IPS DF 6.9 (cell line): Measurements from ENCODE around the gene S100A13.
"Not testable (repeated sequence)": the region's sequence is repeated elsewhere in the genome, so short reads cannot be mapped to it uniquely, and the experiment has no call there.

Experiments
- DNase-seq: peaks from one replicate; pipeline ENCODE4 v3.0.0-alpha.2; 2013; ENCODE audit warnings: low read depth, low spot score
- H3K27ac ChIP-seq: one replicate; pipeline ENCODE4 v1.5.1; 2013; ENCODE audit warnings: low read length, control low read depth
- H3K27me3 ChIP-seq: 2 replicates; pipeline ENCODE4 v1.6.1; 2013; ENCODE audit warnings: mild to moderate bottlenecking, low read length; ENCODE audit not compliant: control insufficient read depth, insufficient read depth
- H3K36me3 ChIP-seq: 2 replicates; pipeline ENCODE4 v1.6.1; 2013; ENCODE audit warnings: low read length; ENCODE audit not compliant: control insufficient read depth, insufficient read depth
- H3K4me1 ChIP-seq: 2 replicates; pipeline ENCODE4 v1.6.1; 2013; ENCODE audit warnings: low read length; ENCODE audit not compliant: control insufficient read depth, insufficient read depth
- H3K4me3 ChIP-seq: 2 replicates; pipeline ENCODE4 v1.5.1; 2013; ENCODE audit warnings: mild to moderate bottlenecking, low read length
- H3K9me3 ChIP-seq: 2 replicates; pipeline ENCODE4 v1.6.1; 2013; ENCODE audit warnings: low read length, inconsistent platforms; ENCODE audit not compliant: control insufficient read depth, insufficient read depth
- WGBS: extraction: QIAGEN DNeasy Blood & Tissue Kit; methylation state at CpG from one replicate; pipeline ENCODE4 v1.1.7; 2013; ENCODE audit warnings: mixed read lengths, missing lambda C conversion rate; ENCODE audit not compliant: insufficient read length, insufficient coverage; 5-methylcytosine and 5-hydroxymethylcytosine counted together

S100A13 gene

DNA sequence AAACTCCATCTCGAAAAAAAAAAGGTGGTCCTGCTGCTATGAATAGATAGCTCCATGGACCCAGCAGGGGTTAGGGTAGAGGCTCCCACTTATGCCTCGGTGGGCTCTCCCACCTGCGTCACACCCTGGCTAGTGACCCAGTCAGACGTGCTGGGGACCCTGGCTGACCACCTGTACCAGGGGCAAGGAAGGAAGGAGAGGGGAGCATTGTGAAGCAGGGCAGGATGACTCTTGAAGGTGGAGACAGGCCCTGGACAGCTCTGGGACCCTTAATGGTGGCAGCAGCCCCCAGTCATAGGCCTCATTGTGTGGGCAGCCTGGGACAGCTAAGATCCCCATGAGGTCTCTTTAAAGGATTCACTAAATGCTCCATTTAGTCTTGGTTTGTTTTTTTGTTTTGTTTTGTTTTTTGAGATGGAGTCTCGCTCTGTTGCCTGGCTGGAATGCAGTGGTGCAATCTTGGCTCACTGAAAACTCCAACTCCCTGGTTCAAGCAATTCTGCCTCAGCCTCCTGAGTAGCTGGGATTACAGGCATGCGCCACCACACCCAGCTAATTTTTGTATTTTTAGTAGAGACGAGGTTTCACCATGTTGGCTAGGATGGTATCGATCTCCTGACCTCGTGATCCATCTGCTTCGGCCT, 20.8 kb upstream of the S100A13 start:
- Histone ChIP-seq H3K9me3 (no peaks in the 10 kb centered on the region), H3K27me3 (no peaks in the 10 kb centered on the region), H3K36me3 (peaks cover 12% of the 10 kb centered on the region; the same call in 1 of the 2 replicates), H3K27ac (no peak overlapping the region), H3K4me3 (no peak overlapping the region), H3K4me1 (no peaks in the 10 kb centered on the region)
- WGBS, result no CpG with 5 or more reads among the region's 10 CpGs
- DNase-seq, result no peak

DNA sequence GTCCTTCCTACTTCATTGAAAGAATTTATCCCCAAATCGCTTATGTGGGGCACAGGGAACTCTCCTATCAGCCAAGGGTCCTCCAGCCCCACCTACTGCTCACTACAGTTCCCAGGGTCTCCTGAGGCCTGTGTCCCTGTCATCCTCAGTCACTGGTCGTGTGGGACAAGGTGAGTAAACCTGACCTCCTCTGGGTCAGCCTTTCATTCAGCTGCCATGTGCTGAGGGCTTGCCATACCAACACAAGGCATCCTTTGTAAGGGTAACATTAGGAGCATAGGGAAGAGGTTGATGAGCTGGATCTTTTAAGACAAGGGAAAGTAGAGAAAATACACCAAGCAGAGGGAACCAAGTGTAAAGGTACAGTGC, 20.0 kb upstream of the S100A13 start:
- no peak for DNase-seq
- Histone ChIP-seq H3K9me3 (no peaks in the 10 kb centered on the region), H3K4me3 (no peak overlapping the region), H3K27me3 (no peaks in the 10 kb centered on the region), H3K4me1 (no peaks in the 10 kb centered on the region), H3K27ac (no peak overlapping the region), H3K36me3 (peaks cover 16% of the 10 kb centered on the region; the same call in 1 of the 2 replicates)
- no CpG with 5 or more reads among the region's 2 CpGs for WGBS

DNA sequence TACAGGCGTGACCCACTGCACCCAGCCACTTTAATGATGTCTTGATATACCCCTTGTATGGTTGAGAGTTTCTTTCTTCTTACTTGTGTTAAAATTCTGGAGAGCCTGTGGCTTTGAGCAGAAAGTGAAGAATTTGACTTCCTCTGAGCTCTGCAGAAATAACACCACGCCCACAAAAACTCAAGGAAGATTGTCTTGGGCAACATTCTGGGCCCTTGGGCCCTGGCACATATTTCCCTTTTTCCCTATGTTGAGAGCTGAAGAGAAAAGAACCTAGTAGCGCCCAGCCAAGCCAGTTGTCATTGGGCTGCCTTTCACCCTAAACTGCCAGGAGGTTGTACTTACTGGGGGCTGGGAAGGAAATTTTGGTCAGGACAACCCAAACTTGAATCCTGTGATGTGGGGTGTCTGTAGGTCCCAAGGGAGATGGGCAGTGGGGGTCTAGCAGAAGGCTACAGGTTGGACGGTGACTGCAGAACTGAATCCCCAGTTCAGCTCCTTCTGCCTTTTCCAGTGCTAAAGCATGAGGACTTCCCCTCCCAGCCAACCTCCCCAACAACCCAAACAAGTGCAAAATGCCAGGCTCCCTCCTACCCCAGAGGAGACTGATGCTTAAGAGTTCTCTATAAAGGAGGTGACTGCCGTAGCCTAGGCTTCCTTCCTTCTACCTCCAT, 19.5 kb upstream of the S100A13 start:
- Histone ChIP-seq H3K4me3 (no peak overlapping the region), H3K36me3 (peaks cover 21% of the 10 kb centered on the region; the same call in 1 of the 2 replicates), H3K27me3 (no peaks in the 10 kb centered on the region), H3K9me3 (no peaks in the 10 kb centered on the region), H3K4me1 (no peaks in the 10 kb centered on the region), H3K27ac (no peak overlapping the region)
- no CpG with 5 or more reads among the region's 5 CpGs for WGBS
- DNase-seq, result no peak

DNA sequence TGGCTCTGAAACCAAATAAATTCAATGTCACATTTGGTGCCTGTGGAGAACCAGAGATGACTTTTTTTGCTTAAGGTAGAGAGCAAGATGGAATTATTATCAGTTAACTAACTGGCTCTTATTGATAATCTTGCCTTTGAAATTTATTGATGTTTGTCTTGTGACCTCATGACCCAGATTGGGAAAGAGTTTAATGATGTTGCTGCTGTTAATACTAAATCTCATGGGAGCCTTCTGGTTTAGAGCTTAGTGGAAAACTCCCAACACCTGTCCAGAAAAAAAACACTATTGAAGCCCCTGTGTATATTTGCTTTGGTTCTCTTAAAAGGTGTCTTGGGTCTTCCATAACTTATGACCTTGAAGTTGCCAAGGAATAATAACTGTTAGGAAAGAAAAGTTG, 16.5 kb upstream of the S100A13 start:
- Histone ChIP-seq H3K4me3 (no peak overlapping the region), H3K4me1 (no peaks in the 10 kb centered on the region), H3K9me3 (no peaks in the 10 kb centered on the region), H3K27me3 (no peaks in the 10 kb centered on the region), H3K27ac (no peak overlapping the region), H3K36me3 (peaks cover 41% of the 10 kb centered on the region)
- no peak for DNase-seq

- no CpG with 5 or more reads among the region's 11 CpGs for WGBS
- Histone ChIP-seq H3K4me3 (no peak overlapping the region), H3K4me1 (no peaks in the 10 kb centered on the region), H3K36me3 (peaks cover 44% of the 10 kb centered on the region), H3K27me3 (no peaks in the 10 kb centered on the region), H3K9me3 (no peaks in the 10 kb centered on the region), H3K27ac (no peak overlapping the region)
- DNase-seq, result no peak
These were observed 15.8 kb upstream of the S100A13 start for GRCh38 chr1:153643100-153643499.

GRCh38 chr1:153642161-153642560, 14.9 kb upstream of the S100A13 start:
- no CpG with 5 or more reads among the region's 11 CpGs for WGBS
- H3K4me3 ChIP-seq, result no peak overlapping the region
- DNase-seq, result no peak
- H3K36me3 ChIP-seq, result peaks cover 49% of the 10 kb centered on the region
- no peak overlapping the region for H3K27ac ChIP-seq
- no peaks in the 10 kb centered on the region for H3K9me3 ChIP-seq
- H3K4me1 ChIP-seq, result no peaks in the 10 kb centered on the region
- no peaks in the 10 kb centered on the region for H3K27me3 ChIP-seq

DNA sequence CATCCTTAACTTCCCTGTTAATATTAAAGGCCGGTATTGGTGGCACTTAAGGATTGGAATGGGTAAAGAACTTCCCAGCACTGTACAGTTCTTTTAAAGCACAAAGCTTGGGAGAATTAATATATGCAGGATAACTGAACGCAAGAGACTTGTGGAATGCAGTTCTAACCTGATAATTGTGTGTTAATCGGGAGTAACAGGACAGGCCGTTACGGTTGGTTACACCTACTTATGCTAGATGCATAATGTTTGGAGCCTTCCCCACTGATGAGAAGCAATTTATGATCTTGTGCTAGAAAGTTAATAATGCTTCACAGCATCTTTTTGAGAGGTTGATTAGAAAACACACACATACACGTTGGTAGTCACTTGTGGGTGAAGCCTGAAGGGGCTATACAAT, 13.6 kb upstream of the S100A13 start:
- H3K4me3 ChIP-seq, result no peak overlapping the region
- H3K36me3 ChIP-seq, result peaks cover 52% of the 10 kb centered on the region
- no CpG with 5 or more reads among the region's 6 CpGs for WGBS
- no peak overlapping the region for H3K27ac ChIP-seq
- H3K9me3 ChIP-seq, result no peaks in the 10 kb centered on the region
- H3K27me3 ChIP-seq, result no peaks in the 10 kb centered on the region
- no peak for DNase-seq
- no peaks in the 10 kb centered on the region for H3K4me1 ChIP-seq

DNA sequence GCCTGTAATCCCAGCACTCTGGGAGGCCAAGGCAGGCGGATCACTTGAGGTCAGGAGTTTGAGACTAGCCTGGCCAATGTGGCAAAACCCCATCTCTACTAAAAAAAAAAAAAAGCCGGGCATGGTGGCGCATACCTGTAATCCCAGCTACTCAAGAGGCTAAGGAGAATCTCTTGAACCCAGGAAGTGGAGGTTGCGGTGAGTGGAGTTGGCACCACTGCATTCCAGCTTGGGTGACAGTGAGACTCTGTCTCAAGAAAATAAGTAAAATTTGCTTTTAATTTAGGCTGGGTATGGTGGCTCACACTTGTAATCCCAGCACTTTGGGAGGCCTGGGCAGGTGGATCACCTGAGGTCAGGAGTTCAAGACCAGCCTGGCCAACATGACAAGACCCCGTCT, 12.9 kb upstream of the S100A13 start:
- not testable (repeated sequence) for H3K27ac ChIP-seq, H3K27me3 ChIP-seq, DNase-seq, H3K4me3 ChIP-seq, H3K9me3 ChIP-seq, H3K4me1 ChIP-seq
- peaks cover 51% of the 10 kb centered on the region for H3K36me3 ChIP-seq
- no CpG with 5 or more reads among the region's 5 CpGs for WGBS

GRCh38 chr1:153639280-153639679, 12.0 kb upstream of the S100A13 start:
- DNase-seq, result no peak
- Histone ChIP-seq H3K27me3 (no peaks in the 10 kb centered on the region), H3K4me3 (no peak overlapping the region), H3K4me1 (peaks cover 1% of the 10 kb centered on the region; the same call in 1 of the 2 replicates), H3K36me3 (peaks cover 47% of the 10 kb centered on the region), H3K27ac (no peak overlapping the region), H3K9me3 (no peaks in the 10 kb centered on the region)
- WGBS, result no CpG with 5 or more reads among the region's 3 CpGs

- no CpG with 5 or more reads among the region's 6 CpGs for WGBS
- Histone ChIP-seq H3K4me1 (peaks cover 3% of the 10 kb centered on the region), H3K27ac (no peak overlapping the region), H3K4me3 (no peak overlapping the region), H3K27me3 (no peaks in the 10 kb centered on the region), H3K9me3 (no peaks in the 10 kb centered on the region), H3K36me3 (peaks cover 44% of the 10 kb centered on the region)
- no peak for DNase-seq
These were observed 11.0 kb upstream of the S100A13 start for GRCh38 chr1:153638261-153638660.

DNA sequence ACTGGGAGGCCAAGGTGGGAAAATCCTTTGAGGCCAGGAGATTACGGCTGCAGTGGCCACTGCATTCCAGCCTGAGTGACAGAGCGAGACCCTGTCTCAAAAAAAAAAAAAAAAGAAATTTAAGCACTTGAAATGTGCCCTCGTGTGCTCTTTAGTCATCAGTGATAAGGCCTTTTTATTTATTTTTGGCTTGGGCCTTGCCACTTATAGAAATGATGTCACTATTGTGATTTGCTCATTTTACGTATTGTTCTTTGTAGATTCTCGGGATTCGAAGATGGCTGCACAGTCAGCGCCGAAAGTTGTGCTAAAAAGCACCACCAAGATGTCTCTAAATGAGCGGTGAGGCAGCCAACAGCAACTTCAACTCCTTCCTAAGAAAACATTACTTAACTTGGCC, 9.0 kb upstream of the S100A13 start:
- no peaks in the 10 kb centered on the region for H3K27me3 ChIP-seq
- H3K4me1 ChIP-seq, result peaks cover 3% of the 10 kb centered on the region
- no peaks in the 10 kb centered on the region for H3K9me3 ChIP-seq
- no CpG with 5 or more reads among the region's 9 CpGs for WGBS
- peaks cover 31% of the 10 kb centered on the region for H3K36me3 ChIP-seq
- no peak overlapping the region for H3K4me3 ChIP-seq
- H3K27ac ChIP-seq, result no peak overlapping the region
- DNase-seq, result no peak
